WTC11 (cell line): ENCODE measurements around the gene PMM1. TPM values are rescaled to one million over a fixed set of nuclear protein-coding genes. Genes with fewer than 3 reads are reported as not detected.
A peak's percentile ranks its signal among the peaks of the same experiment; 100 is the strongest.

ENCODE experiments used
- ATAC-seq: fragments of 200-7000 bp; cut with Tn5 transposase; 2 replicates; pipeline ENCODE4 v1.10.0; 2021; ENCODE audit warnings: mild to moderate bottlenecking, moderate library complexity
- CTCF ChIA-PET: fragments of 300-600 bp; sonication (Branson Sonifier 250); formaldehyde crosslinking; loops from one replicate; lab custom pipeline; 2021; ENCODE audit warnings: antibody characterized with exemption; lab: Charles Lee
- POLR2A ChIA-PET: fragments of 350-600 bp; sonication (Branson Sonifier 250); formaldehyde crosslinking; loops from one replicate; lab custom pipeline; 2021; ENCODE audit warnings: antibody characterized with exemption; lab: Charles Lee
- DNase-seq: peaks from one replicate; pipeline ENCODE4 v3.0.0; 2021; ENCODE audit warnings: low spot score
- H3K27ac Mint-ChIP-seq: 2 replicates; pipeline ENCODE4 v1.8.0; 2021; ENCODE audit warnings: mixed read lengths
- H3K27me3 Mint-ChIP-seq: 2 replicates; pipeline ENCODE4 v1.8.0; 2021; ENCODE audit warnings: low read depth, mild to moderate bottlenecking, moderate library complexity, mixed read lengths
- H3K36me3 Mint-ChIP-seq: 2 replicates; pipeline ENCODE4 v1.8.0; 2021; ENCODE audit warnings: mixed read lengths
- H3K4me1 Mint-ChIP-seq: 2 replicates; pipeline ENCODE4 v1.8.0; 2022; ENCODE audit warnings: mixed read lengths
- H3K4me3 Mint-ChIP-seq: 2 replicates; pipeline ENCODE4 v1.8.0; 2021; ENCODE audit warnings: mild to moderate bottlenecking, moderate library complexity, mixed read lengths
- H3K9me3 Mint-ChIP-seq: 2 replicates; pipeline ENCODE4 v1.8.0; 2021; ENCODE audit warnings: mixed read lengths
- AFF4 ChIP-seq: sonication (generic); formaldehyde crosslinking; IDR thresholded peaks from 2 replicates; pipeline ENCODE4 v1.8.1; 2023; ENCODE audit warnings: mild to moderate bottlenecking, missing genetic modification reagents, borderline replicate concordance
- CBFB ChIP-seq: sonication (generic); formaldehyde crosslinking; IDR thresholded peaks from 2 replicates; pipeline ENCODE4 v1.8.1; 2022; ENCODE audit warnings: mild to moderate bottlenecking, low read depth, missing genetic modification reagents
- CREB1 ChIP-seq: sonication (generic); formaldehyde crosslinking; IDR thresholded peaks from 2 replicates; pipeline ENCODE4 v1.8.0; 2023; ENCODE audit warnings: mild to moderate bottlenecking, missing genetic modification reagents
- HMGA2 ChIP-seq: fragments of 250-450 bp; sonication (Bioruptor Pico); IDR thresholded peaks from 2 replicates; pipeline ENCODE4 v1.4.0; 2021; ENCODE audit warnings: mild to moderate bottlenecking, moderate library complexity
- IRF2 ChIP-seq: sonication (generic); formaldehyde crosslinking; IDR thresholded peaks from 2 replicates; pipeline ENCODE4 v1.8.0; 2022; ENCODE audit warnings: low read depth, missing genetic modification reagents, borderline replicate concordance
- MAX ChIP-seq: sonication (generic); formaldehyde crosslinking; IDR thresholded peaks from 2 replicates; pipeline ENCODE4 v1.8.0; 2022; ENCODE audit warnings: mild to moderate bottlenecking, missing genetic modification reagents
- NFYB ChIP-seq: sonication (generic); formaldehyde crosslinking; conservative IDR thresholded peaks from 2 replicates; pipeline ENCODE4 v1.8.0; 2022; ENCODE audit warnings: low read depth, missing genetic modification reagents
- OVOL2 ChIP-seq: fragments of 250-450 bp; sonication (Bioruptor Pico); IDR thresholded peaks from 2 replicates; pipeline ENCODE4 v1.9.0; 2021; ENCODE audit warnings: mild to moderate bottlenecking, borderline replicate concordance
- RORB ChIP-seq: fragments of 250-450 bp; sonication (Bioruptor Pico); IDR thresholded peaks from 2 replicates; pipeline ENCODE4 v1.9.0; 2021; ENCODE audit warnings: mild to moderate bottlenecking
- SMAD3 ChIP-seq: sonication (generic); formaldehyde crosslinking; IDR thresholded peaks from 2 replicates; pipeline ENCODE4 v1.8.0; 2022; ENCODE audit warnings: missing genetic modification reagents, mild to moderate bottlenecking, borderline replicate concordance
- TCF7 ChIP-seq: sonication (generic); formaldehyde crosslinking; IDR thresholded peaks from 2 replicates; pipeline ENCODE4 v1.8.0; 2022; ENCODE audit warnings: mild to moderate bottlenecking, low read depth, missing genetic modification reagents, moderate library complexity
- ZNF232 ChIP-seq: sonication (generic); formaldehyde crosslinking; IDR thresholded peaks from 2 replicates; pipeline ENCODE4 v1.8.0; 2022; ENCODE audit warnings: mild to moderate bottlenecking, missing genetic modification reagents
- ZNF396 ChIP-seq: fragments of 250-450 bp; sonication (Bioruptor Pico); IDR thresholded peaks from 2 replicates; pipeline ENCODE4 v1.8.0; 2021; ENCODE audit warnings: mild to moderate bottlenecking, moderate library complexity, borderline replicate concordance
- total RNA-seq: library from RNA; stranded (reverse); gene quantifications from 3 replicates; pipeline ENCODE4 v1.2.3, GENCODE V29; 2021
- TF ChIP-seq, protein P1 (sequence below): fragments of 200-600 bp; IDR thresholded peaks from 2 replicates; pipeline ENCODE4 v1.8.0; 2022; ENCODE audit warnings: antibody characterized with exemption
- TF ChIP-seq, protein P2 (sequence below): sonication (generic); formaldehyde crosslinking; IDR thresholded peaks from 2 replicates; pipeline ENCODE4 v1.8.1; 2023; ENCODE audit warnings: mild to moderate bottlenecking, moderate library complexity, missing genetic modification reagents
- TF ChIP-seq, protein P3 (sequence below): fragments of 250-450 bp; sonication (Bioruptor Pico); IDR thresholded peaks from 2 replicates; pipeline ENCODE4 v1.9.0; 2021; ENCODE audit warnings: mild to moderate bottlenecking, borderline replicate concordance

Gene PMM1
- total RNA-seq, 1 experiment from 2014 or later = 15.7 TPM

GRCh38 chr22:41567512-41567768 is 22.2 kb downstream of the PMM1 start:
- no peak overlapping the region for H3K4me3 Mint-ChIP-seq
- CTCF ChIA-PET = interaction anchor here (0.7 to 4.3 kb wide), 4 partner anchors 10 to 99 kb away, joined by 3 to 28 read pairs (median 4); no protein-coding TSS in a partner anchor
- no peak overlapping the region for H3K27ac Mint-ChIP-seq
- POLR2A ChIA-PET = no interaction called here
- H3K9me3 Mint-ChIP-seq = no peaks in the 10 kb centered on the region
- ATAC-seq (no peak), DNase-seq (no peak)
- H3K4me1 Mint-ChIP-seq = peaks cover 8% of the 10 kb centered on the region
- peaks cover 5% of the 10 kb centered on the region; the same call in 1 of the 2 replicates for H3K27me3 Mint-ChIP-seq
- TF ChIP-seq, protein P1, sequence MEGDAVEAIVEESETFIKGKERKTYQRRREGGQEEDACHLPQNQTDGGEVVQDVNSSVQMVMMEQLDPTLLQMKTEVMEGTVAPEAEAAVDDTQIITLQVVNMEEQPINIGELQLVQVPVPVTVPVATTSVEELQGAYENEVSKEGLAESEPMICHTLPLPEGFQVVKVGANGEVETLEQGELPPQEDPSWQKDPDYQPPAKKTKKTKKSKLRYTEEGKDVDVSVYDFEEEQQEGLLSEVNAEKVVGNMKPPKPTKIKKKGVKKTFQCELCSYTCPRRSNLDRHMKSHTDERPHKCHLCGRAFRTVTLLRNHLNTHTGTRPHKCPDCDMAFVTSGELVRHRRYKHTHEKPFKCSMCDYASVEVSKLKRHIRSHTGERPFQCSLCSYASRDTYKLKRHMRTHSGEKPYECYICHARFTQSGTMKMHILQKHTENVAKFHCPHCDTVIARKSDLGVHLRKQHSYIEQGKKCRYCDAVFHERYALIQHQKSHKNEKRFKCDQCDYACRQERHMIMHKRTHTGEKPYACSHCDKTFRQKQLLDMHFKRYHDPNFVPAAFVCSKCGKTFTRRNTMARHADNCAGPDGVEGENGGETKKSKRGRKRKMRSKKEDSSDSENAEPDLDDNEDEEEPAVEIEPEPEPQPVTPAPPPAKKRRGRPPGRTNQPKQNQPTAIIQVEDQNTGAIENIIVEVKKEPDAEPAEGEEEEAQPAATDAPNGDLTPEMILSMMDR = no peak
- TF ChIP-seq IRF2 (CRISPR knock-in tag) (no peak), TCF7 (CRISPR knock-in tag) (no peak)
- TF ChIP-seq, protein P2, sequence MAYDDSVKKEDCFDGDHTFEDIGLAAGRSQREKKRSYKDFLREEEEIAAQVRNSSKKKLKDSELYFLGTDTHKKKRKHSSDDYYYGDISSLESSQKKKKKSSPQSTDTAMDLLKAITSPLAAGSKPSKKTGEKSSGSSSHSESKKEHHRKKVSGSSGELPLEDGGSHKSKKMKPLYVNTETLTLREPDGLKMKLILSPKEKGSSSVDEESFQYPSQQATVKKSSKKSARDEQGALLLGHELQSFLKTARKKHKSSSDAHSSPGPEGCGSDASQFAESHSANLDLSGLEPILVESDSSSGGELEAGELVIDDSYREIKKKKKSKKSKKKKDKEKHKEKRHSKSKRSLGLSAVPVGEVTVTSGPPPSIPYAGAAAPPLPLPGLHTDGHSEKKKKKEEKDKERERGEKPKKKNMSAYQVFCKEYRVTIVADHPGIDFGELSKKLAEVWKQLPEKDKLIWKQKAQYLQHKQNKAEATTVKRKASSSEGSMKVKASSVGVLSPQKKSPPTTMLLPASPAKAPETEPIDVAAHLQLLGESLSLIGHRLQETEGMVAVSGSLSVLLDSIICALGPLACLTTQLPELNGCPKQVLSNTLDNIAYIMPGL (CRISPR knock-in tag) = no peak
- H3K36me3 Mint-ChIP-seq = no peaks in the 10 kb centered on the region

DNA sequence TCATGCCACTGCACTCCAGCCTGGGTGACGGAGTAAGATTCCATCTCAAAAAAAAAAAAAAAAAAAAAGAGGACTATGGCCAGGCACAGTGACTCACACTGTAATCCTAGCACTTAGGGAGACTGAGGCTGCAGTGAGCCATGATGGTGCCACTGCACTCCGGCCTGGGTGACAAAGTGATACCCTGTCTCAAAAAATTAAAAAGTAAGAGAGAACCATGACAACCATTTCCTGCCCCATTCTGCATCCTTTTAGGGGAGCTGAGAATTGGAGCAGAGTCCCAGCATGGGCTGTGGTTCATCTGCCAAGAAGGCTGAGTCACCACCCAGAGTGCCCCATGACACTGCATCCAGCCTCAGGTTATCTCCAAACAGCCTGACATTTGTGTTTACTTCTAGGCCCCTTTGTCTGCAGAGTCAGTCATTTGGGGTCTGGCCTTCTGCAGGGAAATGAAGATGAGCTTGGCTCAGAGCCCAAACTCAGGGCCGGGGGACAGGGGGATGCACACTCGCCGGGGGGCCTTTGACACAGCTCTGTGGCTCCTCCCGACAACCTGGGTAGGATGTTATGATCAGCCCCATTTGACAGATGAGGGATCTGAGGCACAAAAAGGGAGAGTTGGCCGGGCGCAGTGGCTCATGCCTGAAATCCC is 24.1 kb downstream of the PMM1 start:
- ChIA-PET CTCF (interaction anchor here (1.4 to 4.3 kb wide), 3 partner anchors 12 to 162 kb away, joined by 3 to 28 read pairs (median 11); no protein-coding TSS in a partner anchor), POLR2A (no interaction called here)
- no peak for DNase-seq
- Mint-ChIP-seq H3K27ac (no peak overlapping the region), H3K4me1 (peaks cover 27% of the 10 kb centered on the region), H3K9me3 (no peaks in the 10 kb centered on the region), H3K4me3 (no peak overlapping the region), H3K27me3 (peaks cover 5% of the 10 kb centered on the region; the same call in 1 of the 2 replicates), H3K36me3 (no peaks in the 10 kb centered on the region)
- peak; percentile 10; the same call in 1 of the 2 replicates for ATAC-seq
- no peak for TF ChIP-seq SMAD3
- no peak for TF ChIP-seq MAX (CRISPR knock-in tag)
- no peak for TF ChIP-seq AFF4 (CRISPR knock-in tag)
- TF ChIP-seq ZNF396 = no peak
- TF ChIP-seq OVOL2 (CRISPR knock-in tag) = no peak
- no peak for TF ChIP-seq HMGA2
- TF ChIP-seq CREB1 (CRISPR knock-in tag) = no peak
- TF ChIP-seq, protein P3, sequence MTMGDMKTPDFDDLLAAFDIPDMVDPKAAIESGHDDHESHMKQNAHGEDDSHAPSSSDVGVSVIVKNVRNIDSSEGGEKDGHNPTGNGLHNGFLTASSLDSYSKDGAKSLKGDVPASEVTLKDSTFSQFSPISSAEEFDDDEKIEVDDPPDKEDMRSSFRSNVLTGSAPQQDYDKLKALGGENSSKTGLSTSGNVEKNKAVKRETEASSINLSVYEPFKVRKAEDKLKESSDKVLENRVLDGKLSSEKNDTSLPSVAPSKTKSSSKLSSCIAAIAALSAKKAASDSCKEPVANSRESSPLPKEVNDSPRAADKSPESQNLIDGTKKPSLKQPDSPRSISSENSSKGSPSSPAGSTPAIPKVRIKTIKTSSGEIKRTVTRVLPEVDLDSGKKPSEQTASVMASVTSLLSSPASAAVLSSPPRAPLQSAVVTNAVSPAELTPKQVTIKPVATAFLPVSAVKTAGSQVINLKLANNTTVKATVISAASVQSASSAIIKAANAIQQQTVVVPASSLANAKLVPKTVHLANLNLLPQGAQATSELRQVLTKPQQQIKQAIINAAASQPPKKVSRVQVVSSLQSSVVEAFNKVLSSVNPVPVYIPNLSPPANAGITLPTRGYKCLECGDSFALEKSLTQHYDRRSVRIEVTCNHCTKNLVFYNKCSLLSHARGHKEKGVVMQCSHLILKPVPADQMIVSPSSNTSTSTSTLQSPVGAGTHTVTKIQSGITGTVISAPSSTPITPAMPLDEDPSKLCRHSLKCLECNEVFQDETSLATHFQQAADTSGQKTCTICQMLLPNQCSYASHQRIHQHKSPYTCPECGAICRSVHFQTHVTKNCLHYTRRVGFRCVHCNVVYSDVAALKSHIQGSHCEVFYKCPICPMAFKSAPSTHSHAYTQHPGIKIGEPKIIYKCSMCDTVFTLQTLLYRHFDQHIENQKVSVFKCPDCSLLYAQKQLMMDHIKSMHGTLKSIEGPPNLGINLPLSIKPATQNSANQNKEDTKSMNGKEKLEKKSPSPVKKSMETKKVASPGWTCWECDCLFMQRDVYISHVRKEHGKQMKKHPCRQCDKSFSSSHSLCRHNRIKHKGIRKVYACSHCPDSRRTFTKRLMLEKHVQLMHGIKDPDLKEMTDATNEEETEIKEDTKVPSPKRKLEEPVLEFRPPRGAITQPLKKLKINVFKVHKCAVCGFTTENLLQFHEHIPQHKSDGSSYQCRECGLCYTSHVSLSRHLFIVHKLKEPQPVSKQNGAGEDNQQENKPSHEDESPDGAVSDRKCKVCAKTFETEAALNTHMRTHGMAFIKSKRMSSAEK (CRISPR knock-in tag) = no peak
- no peak for TF ChIP-seq CBFB
- no peak for TF ChIP-seq IRF2 (CRISPR knock-in tag)
- no peak for TF ChIP-seq ZNF232
- no peak for TF ChIP-seq NFYB
- TF ChIP-seq RORB (CRISPR knock-in tag) = no peak
